HG02885 (cell line): Measurements from ENCODE around the gene KCTD16.
A peak's percentile ranks its signal among the peaks of the same experiment; 100 is the strongest.

Source experiments
- ATAC-seq: cut with Tn5 transposase; IDR thresholded peaks from one replicate; pipeline ENCODE4 v1.9.1; 2021; ENCODE audit warnings: mild to moderate bottlenecking; ENCODE audit not compliant: unreplicated experiment, poor library complexity

KCTD16 gene

DNA sequence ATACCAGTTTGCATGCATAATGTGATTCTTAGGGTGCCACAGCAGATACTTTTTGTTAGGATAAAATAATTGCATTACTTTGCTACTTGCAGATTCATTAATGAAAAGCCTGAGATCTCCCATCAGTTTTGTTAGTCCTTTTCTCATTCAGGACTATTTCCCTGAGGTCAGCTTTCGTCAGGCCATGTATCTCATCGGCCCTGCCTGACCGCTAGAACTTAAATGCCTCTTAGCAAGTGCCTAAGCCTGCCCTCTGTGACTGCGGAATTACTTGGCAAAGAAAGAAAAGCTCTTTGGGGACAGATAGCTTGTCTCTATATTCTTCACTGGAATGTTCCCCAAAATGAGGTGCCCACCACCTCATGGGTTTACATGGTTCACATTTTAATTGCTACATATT is 147.8 kb downstream of the KCTD16 start:
- no peak for ATAC-seq

DNA sequence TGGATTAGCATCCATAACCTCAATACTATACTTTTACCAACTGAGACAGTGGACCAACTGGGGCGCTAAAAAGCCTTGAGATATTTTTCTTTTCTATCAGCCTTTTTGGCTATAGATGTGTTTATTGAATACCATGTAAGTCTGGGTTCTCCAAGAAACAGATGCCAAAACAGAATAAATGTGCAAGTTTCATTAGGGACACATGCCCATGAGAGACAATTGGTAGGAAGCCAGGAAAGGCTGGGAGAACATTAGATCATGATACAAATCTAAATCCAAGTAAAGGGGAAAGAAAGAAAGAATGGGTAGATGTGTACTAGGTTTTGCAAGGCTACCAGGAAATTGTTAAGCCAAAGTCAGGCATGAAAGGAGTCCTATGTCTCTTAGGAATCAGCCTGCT is 152.5 kb downstream of the KCTD16 start:
- ATAC-seq: no peak

DNA sequence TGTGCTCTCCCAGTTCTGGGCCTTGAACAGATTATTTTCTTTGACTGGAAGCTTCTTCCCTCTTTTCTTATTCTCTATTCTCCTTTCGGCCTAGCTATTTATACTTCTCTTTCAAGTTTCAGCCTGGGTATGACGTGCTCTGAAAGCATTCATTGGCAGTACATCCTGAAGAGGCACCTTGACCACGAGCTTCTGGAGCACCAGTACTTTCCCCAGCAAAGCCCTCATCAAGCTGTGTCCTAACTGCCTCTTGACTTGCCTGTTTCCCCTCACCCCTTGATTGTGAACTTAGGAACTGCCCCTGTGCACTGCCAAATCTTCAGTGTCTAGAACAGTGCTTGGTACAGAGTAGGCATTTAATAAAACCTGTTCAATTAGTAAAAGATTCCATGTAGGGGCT is 154.9 kb downstream of the KCTD16 start:
- no peak for ATAC-seq

DNA sequence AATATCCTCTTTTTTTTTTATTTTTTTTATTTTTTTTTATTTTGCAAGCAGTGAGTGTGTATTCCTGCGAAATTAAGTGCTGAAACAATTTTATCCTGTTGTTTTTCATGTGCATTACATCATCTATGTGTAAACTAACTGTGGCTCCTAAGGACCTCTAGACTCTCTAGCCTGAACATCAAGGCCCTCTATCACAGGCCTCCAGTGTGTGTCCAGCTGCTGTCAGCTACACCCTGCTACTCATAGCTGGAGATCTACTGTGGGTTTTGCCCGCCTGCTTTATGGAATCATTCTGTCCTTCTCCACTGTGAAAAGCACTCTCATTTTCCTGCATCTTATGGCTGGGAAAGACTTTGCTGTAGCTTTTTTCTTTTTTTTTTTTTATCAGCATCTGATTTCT is 157.8 kb downstream of the KCTD16 start:
- ATAC-seq: no peak

GRCh38 chr5:144328980-144329379 is 158.3 kb downstream of the KCTD16 start:
- no peak for ATAC-seq

GRCh38 chr5:144329681-144330080 is 159.0 kb downstream of the KCTD16 start:
- no peak for ATAC-seq

- ATAC-seq: no peak
These were observed 160.7 kb downstream of the KCTD16 start for GRCh38 chr5:144331361-144331760.

DNA sequence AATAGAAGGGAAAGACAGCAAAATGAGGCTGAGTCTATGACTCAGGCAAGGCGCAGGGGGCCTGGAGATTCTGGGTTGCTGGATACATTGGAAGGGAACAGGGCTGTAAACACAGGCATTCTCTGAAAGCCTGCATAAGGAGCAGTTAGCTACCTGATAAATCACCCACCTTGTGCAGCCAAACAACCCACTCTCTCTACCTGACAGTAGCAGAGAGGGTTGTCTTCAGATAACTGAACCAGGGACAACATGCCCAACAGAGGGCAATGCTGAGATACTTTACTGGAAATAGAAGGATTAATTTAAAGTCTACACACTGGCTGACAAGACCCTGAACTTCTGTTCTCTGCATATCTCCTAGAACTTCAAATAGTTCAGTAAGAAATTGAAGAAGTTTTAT is 161.6 kb downstream of the KCTD16 start:
- no peak for ATAC-seq

GRCh38 chr5:144333336-144333920 is 162.8 kb downstream of the KCTD16 start:
- ATAC-seq: peak; percentile 66

DNA sequence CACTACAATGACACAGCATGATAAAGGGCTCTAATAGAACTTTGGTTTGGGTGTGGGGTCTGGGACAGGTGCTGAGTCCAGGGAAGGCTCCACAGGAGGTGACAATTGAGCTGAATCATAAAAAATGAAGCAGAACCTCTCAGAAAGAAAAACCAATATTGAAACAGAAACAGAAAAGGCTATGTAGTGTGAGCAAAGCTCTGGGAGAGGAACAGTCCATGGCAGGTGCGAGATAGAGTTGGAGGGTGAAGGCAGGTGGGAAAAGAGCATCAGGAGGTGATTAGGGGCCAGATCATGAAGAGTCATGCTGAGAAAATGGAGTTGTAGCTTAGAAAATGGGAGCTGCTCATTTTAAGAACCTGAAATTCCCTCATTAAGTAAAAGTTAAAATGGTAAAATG is 164.9 kb downstream of the KCTD16 start:
- ATAC-seq: peak; percentile 63

DNA sequence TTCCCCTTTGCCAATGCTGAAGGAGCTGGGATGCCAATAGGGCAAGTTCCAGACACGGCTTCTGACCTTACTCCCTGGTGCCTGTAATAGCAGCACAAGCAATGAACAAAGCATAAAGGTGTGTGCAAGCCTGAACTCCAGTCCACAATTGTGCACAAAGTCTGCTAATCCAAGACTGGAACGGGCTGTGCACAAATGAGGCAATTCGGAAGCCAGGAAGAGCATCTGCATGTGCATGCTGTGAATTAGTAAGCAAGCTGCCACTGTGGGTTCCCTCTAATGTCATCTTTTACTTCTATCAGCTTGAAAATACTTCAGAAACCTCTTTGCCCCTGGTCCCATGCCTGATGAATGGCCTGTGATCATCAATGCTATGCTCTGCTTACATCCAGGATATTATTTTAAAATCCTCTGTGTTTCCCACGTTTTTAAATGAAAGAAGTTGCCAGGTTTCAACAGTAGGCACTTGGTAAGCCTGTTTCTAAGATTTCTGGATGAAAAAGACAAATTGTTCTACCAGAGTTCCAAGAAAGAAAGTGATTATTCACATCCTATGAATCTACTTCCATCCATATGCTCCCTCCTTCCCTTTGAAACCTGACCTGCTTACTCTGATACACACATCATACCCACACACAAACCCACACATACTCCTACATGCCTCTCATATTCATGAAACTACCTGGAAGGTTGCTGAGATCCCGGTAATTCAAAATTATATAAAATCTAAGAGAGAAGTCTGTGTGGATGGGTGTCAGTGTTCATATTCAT is 165.7 kb downstream of the KCTD16 start:
- ATAC-seq: no peak

DNA sequence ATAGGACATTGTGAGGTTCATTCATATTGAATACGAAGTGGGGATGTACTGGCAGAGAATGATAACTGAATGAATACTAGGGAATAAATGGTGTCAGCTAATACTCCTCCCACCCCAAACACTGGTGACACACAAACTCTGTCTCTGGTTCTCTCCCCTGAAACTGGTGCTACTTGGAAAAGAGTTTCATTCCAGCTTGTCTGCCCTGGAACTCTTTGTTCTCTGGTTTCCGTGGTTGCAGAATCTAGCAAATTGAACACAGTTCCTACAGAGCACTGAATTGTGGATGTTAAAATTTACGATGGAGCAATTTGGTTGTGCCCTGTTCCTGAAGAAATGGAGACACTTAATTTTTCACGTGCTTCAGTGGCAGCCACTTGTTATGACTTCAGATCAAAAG is 181.7 kb downstream of the KCTD16 start:
- no peak for ATAC-seq

GRCh38 chr5:144352732-144353317 is 182.2 kb downstream of the KCTD16 start:
- ATAC-seq: no peak

DNA sequence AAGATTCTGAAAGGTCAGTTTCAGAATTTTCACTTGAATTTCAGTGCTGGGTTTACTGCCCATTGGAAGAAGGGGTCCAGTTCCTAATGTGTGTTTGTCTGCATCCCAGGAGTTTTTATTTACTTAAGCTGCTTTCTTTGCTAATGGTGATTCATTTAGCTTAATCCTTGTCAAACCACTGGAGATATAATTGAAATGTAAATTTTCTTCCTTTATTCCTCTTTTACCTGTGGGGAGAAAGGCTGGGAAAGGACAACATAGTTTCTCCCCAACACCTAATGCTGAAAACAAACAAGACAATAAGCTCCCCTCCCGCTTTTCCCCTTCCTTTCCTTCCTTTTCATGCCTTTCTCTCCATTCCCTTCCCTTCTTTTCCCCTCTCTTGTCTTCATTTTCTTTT is 185.8 kb downstream of the KCTD16 start:
- ATAC-seq: no peak

DNA sequence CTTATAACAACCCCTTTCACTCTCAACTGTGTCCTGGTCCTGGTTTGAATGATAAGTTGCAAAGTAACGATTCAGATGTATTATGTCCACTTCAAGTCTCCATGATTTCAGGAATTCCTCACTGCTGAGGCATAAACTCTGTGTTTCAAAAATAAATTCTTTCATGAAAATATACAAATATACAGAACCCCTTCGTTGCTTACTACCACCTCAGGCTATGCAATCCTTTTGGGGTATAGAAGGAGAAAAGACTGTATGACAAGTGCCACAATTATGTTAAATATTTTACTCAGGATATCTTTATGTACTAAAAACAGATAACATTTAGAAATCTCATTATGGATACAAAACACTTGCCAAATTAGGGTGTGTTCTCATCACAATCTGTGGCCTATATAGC is 190.7 kb downstream of the KCTD16 start:
- no peak for ATAC-seq

GRCh38 chr5:144365885-144366284 is 195.2 kb downstream of the KCTD16 start:
- no peak for ATAC-seq

GRCh38 chr5:144367991-144368390 is 197.3 kb downstream of the KCTD16 start:
- ATAC-seq: no peak

GRCh38 chr5:144368556-144368955 is 197.9 kb downstream of the KCTD16 start:
- no peak for ATAC-seq

DNA sequence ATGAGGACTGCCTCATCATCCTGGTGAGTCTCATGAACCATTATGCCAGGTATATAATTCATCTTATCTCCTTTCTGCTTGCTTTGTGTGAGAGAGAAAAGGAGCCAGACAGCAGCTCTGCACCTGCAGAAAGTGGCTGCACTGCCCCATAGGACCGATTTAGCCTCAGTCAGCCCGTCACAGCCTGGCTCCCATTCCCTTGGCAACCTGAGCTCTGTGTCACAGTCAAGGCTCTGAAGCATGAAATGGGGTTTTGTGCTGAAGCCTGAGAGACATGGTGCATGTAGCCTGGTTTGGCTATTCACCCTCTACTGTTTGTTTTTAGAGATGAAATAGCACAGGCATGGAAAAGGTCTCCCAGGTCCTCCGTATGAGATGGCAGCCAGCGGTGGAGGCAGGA is 198.3 kb downstream of the KCTD16 start:
- peak; percentile 47 for ATAC-seq

GRCh38 chr5:144370273-144370672 is 199.6 kb downstream of the KCTD16 start:
- ATAC-seq: no peak

- ATAC-seq: no peak
These were observed 204.0 kb downstream of the KCTD16 start for GRCh38 chr5:144374637-144375036.

DNA sequence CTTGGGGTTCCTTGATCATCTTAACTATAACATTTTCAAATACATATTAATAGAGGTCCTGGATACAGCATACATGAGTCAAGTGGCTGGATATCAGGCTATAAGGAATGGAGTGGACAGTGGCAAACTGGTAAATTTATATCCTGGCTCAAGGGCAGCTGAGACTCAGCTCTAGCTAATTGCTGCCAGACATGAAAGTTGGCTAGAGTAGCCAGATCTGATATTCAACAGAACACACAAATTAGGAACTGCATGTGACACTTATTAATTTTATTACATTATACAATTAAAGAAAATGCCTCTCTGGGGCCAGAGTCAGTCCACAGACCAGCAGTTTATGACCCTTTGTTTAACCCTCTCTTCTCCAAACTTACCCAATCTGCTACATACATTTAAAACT is 206.5 kb downstream of the KCTD16 start:
- ATAC-seq: no peak
